ENCODE results near the gene DDA1. TPM values are rescaled to one million over a fixed set of nuclear protein-coding genes. Genes with fewer than 3 reads are reported as not detected.

DDA1 gene
- total and polyA plus RNA-seq, 9 of the 15 experiments (the other 6 are each of a cell fraction or from before 2014, with no cell fraction given), result 1.4 to 83.8 (median 33.8) TPM

- H3K9me1 ChIP-seq (ENCODE audit: control insufficient read depth, insufficient read depth, low read length), result peaks cover 3% of the 10 kb centered on the region
- CTCF ChIA-PET (ENCODE audit: low intra/inter-chr PET ratio), result interaction anchor here (0.8 to 2.0 kb wide), 5 partner anchors 22 to 215 kb away, joined by 3 to 23 read pairs (median 8); no protein-coding TSS in a partner anchor
- intact Hi-C loops (cut with micrococcal nuclease), result loop anchor here (1.0 to 5.0 kb wide), 3 partner anchors 77 to 510 kb away; no protein-coding TSS in a partner anchor
- WGBS (ENCODE audit: insufficient coverage, low coverage, missing lambda C conversion rate), result 8% methylated on average over 32 of the region's 45 CpGs
- peak; percentile 85 to 91 (median 88) for DNase-seq (ENCODE audit: extremely low read depth in 1 of 4, low spot score in 3 of 4)
- in situ Hi-C loops (cut with MboI), result no loop called here
- peaks cover 2 to 31% of the 10 kb centered on the region in 2 experiments for H3K4me1 ChIP-seq (replicated peaks in 1 of 2; ENCODE audit: control insufficient read depth in 2 of 2, insufficient read depth in 2 of 2, low read length in 2 of 2)
- no TSS peak for BruUV-seq (replicated peaks)
- H3K9me3 ChIP-seq (replicated peaks; ENCODE audit: control insufficient read depth, insufficient read depth, low read depth, low read length), result no peaks in the 10 kb centered on the region
- H4K20me1 ChIP-seq (replicated peaks; ENCODE audit: control insufficient read depth, insufficient read depth, low read length), result peaks cover 6% of the 10 kb centered on the region; the same call in 1 of the 2 replicates
- H3K36me3 ChIP-seq (ENCODE audit: control insufficient read depth, insufficient read depth, low read length), result peaks cover 24% of the 10 kb centered on the region; the same call in 1 of the 3 replicates
- H3K27me3 ChIP-seq (ENCODE audit: control insufficient read depth in 2 of 2, insufficient read depth in 2 of 2, low read length in 2 of 2), result no peaks in the 10 kb centered on the region
- peak overlapping the region; percentile 51 for H3K4me3 ChIP-seq
- peak overlapping the region; percentile 88 for H3K4me2 ChIP-seq (ENCODE audit: insufficient read depth, low read length)
- FAIRE-seq, result peak; percentile 91
- peak overlapping the region; percentile 65 to 93 for H3K9ac ChIP-seq (ENCODE audit: insufficient read depth in 1 of 2, low read depth in 2 of 2, low read length in 2 of 2)
- POLR2A ChIA-PET, result interaction anchor here (0.6 to 2.0 kb wide), 7 partner anchors 11 to 372 kb away, joined by 3 to 12 read pairs (median 3); partner anchors contain the start of genes BABAM1 and HAUS8
- H3K79me2 ChIP-seq (ENCODE audit: control insufficient read depth, insufficient read depth, low read length), result peaks cover 5% of the 10 kb centered on the region; the same call in 2 of the 3 replicates
- ATAC-seq, result peak; percentile 96
- H3K27ac ChIP-seq (ENCODE audit: extremely low read depth, low read depth, low read length), result peak overlapping the region; percentile 58; the same call in 2 of the 3 replicates
- peak overlapping the region; percentile 97 for H2AFZ ChIP-seq (ENCODE audit: low read depth, low read length)
- TF ChIP-seq MXI1 (IDR thresholded peaks at IDR 0.05; ENCODE audit: low read depth, low read length) (no peak), MAFG (tag; conservative IDR thresholded peaks at IDR 0.05) (no peak), THRB (CRISPR knock-in tag; conservative IDR thresholded peaks at IDR 0.05) (0 out of 2 replicates have a peak, but pooled peaks have one; percentile 21), POLR2H (tag; IDR thresholded peaks at IDR 0.05; ENCODE audit: low read depth) (no peak), MTA3 (IDR thresholded peaks at IDR 0.05; ENCODE audit: borderline replicate concordance) (peak; percentile 88), SLC30A9 (CRISPR knock-in tag; IDR thresholded peaks at IDR 0.05) (no peak), HIVEP1 (CRISPR knock-in tag; IDR thresholded peaks at IDR 0.05) (no peak), ZNF431 (CRISPR knock-in tag; IDR thresholded peaks at IDR 0.05) (no peak), RNF2 (IDR thresholded peaks at IDR 0.05) (no peak), ZNF79 (CRISPR knock-in tag; IDR thresholded peaks at IDR 0.05; ENCODE audit: low read depth) (no peak), TBP (optimal IDR thresholded peaks at IDR 0.05; ENCODE audit: low read depth, low read length) (peak; percentile 39), HNRNPLL (IDR thresholded peaks at IDR 0.05; ENCODE audit: low read depth, low read length, poor library complexity, severe bottlenecking) (peak; percentile 16), ZBTB5 (IDR thresholded peaks at IDR 0.05) (no peak), HDAC1 (IDR thresholded peaks at IDR 0.05) (0 out of 4 replicates have a peak, but pooled peaks of 1 of the 2 experiments have one; percentile 25), CC2D1A (IDR thresholded peaks at IDR 0.05) (0 out of 2 replicates have a peak, but pooled peaks have one; percentile 37), ZBTB7A (IDR thresholded peaks at IDR 0.05; ENCODE audit: borderline replicate concordance, control insufficient read depth, low read depth, low read length) (peak; percentile 57; the same call in 1 of the 2 replicates), NRF1 (conservative IDR thresholded peaks at IDR 0.05 in 1 of 2, IDR thresholded peaks at IDR 0.05 in 1 of 2) (peak; percentile 81 to 84), TGIF2 (CRISPR knock-in tag; IDR thresholded peaks at IDR 0.05) (no peak)
- TF ChIP-seq, protein P1, sequence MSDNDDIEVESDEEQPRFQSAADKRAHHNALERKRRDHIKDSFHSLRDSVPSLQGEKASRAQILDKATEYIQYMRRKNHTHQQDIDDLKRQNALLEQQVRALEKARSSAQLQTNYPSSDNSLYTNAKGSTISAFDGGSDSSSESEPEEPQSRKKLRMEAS (CRISPR knock-in tag; IDR thresholded peaks at IDR 0.05), result peak; percentile 63
Measured at GRCh38 chr19:17282488-17283125, 26.8 kb upstream of the DDA1 start.

All from K562 (cell line).